Measurements from ENCODE around the gene NTM. TPM values are rescaled to one million over a fixed set of nuclear protein-coding genes. Genes with fewer than 3 reads are reported as not detected.

The NTM gene
- total RNA-seq, 1 donor = not detected

DNA sequence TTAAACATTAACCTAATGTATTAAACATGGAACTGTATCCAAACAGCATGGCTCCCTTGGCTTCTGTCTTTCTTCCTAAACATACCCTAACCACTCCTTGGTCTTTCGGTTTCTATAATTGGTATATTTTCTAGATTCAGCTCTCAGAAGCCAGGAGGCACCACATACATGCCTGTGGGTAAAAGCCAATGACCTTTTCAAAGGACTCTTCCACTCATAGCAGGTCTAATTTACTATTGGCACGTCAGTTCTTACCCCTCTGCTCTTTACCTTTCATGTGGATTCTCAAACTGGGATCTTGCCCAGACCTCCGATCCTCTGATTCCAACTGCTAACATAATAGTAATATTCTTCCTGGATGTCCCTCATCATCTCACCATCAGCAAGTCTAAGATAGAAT is 835.1 kb downstream of the NTM start:
- DNase-seq (ENCODE audit: low read depth in 2 of 3, low spot score in 2 of 3) = no peak

DNA sequence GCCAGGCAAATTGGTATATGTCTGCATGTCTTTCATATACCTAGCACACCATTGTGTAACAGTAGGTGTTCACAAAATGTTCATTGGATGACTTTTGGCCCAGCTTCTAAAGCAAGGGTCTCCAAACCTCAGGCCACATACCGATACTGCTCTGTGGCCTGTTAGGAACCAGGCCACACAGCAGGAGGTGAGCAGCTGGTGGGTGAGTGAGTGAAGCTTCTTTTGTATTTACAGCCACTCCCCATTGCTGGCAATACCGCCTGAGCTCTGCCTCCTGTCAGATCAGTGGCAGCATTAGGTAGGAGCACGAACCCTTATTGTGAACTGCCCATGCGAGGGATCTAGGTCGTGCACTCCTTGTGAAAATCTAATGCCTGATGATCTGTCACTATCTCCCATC is 836.6 kb downstream of the NTM start:
- no peak for DNase-seq (ENCODE audit: low read depth in 2 of 3, low spot score in 2 of 3)

DNA sequence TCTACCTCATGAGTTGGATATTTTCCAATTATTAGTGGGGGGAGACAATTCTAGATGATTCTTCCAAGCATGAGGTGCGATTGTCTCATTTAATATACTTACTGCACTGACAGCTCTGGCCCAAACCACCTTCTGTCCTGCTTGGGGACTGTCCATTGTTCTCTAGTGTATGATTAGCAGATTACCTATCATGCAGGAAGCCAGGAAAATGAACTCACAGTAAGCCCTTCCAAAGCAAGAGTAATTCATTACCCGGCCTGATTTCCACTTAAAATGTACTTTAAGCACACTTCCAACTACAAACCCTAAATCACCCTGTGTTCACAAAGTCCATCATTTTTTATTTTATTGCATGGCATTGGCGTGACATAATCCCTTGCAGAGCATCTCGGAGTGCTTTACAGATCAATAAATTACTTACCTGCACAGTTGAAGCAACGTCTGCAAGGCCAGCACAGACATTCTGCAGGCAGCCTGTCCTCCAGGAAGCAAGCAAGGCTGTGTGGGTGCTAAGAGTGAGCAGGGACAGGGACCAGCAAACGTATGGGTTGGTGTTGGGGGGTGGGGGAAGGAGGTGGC is 838.2 kb downstream of the NTM start:
- DNase-seq (ENCODE audit: low read depth in 2 of 3, low spot score in 2 of 3) = no peak

DNA sequence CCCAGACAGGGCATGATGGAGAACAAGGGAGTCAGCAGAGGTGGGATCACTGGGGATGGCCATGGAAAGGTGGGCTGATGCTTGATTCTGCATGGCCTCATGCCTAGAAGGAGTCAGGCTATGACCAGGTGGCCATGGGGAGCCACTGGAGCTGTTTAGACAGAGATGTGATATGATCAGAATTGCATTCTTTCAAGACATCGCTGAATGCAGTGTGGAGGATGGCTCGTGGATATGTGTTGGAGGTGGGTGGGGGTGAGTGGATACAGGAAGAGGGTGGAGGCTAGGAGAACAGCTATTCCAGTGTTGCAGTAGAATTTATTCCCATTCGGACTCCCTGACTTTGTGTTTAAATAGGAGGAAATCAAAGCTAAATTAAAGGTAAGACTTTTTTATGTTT is 841.1 kb downstream of the NTM start:
- no peak for DNase-seq (ENCODE audit: low read depth in 2 of 3, low spot score in 2 of 3)

DNA sequence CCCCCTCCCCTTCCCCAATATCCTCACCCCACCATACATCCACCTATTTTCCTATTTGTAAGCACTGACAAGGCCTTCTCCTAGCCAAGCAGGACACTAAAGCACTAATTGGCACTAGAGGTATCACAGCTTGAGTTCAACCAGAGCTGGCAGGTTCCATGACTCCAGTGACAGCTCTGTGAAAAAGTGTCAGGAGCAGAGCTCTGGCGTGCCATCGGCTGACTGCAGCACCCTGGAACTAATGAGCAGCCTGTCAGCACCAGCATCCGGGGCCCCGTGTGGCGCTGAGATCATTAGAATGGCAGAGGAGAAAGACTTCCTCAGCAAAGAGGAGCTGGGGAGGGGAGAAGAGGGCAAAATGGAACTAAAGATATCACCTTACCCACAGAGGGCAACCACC is 847.4 kb downstream of the NTM start:
- DNase-seq (ENCODE audit: low read depth in 2 of 3, low spot score in 2 of 3) = no peak

DNA sequence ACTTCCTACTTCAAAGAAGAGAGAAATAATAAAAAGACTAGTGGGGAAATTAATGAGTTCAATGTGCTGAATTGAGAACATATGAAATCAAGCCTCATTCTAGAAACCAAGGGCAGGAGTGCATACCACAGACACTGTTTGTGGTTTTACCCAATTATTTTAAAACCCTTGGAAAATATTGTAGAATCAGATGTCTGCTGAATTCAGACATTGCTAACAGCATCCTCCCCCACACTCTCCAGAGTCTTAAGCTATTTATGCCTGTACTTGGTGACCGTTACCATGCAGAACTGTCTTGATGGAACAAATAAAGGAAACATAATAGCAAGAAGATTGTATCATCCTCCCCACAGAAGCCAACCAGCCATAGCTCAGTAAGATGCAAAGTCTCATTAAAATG is 850.1 kb downstream of the NTM start:
- DNase-seq (ENCODE audit: low read depth in 2 of 3, low spot score in 2 of 3) = no peak

DNA sequence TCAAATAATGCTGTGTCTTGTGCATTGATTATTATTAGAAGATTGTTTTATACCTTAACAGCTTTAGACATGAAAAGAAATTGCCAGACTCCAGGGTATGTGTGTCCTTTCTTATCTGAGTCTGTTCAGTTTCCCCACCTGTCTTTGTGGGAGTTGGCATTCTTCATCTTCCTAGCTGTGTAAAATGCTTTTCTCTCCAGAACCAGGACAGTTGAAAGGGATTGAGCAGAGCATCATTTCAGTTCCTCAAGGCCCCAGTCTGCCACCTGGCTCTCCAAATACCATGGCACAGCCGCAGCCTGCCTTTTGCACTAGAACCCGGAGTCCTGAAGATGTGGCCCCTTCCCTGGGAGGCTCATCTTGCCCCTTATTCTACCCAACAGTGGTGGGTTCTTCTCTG is 851.9 kb downstream of the NTM start:
- DNase-seq (ENCODE audit: low read depth in 2 of 3, low spot score in 2 of 3) = no peak

DNA sequence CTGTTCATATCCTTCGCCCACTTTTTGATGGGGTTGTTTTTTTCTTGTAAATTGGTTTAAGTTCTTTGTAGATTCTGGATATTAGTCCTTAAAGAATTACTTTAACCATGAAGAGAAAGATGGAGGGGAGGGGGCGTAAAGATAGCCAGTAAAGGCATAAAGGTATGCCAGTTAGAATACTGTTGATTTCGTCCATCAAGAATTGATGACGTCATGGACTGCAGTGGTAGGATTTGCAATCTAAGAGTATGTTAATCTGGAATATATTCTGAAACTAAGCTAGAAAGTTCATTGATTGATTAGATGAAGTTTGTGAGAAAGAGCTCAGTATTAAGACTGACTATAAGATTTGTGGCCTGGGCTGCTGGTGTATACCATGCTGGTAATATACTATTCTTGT is 856.1 kb downstream of the NTM start:
- DNase-seq (ENCODE audit: low read depth in 2 of 3, low spot score in 2 of 3) = no peak

DNA sequence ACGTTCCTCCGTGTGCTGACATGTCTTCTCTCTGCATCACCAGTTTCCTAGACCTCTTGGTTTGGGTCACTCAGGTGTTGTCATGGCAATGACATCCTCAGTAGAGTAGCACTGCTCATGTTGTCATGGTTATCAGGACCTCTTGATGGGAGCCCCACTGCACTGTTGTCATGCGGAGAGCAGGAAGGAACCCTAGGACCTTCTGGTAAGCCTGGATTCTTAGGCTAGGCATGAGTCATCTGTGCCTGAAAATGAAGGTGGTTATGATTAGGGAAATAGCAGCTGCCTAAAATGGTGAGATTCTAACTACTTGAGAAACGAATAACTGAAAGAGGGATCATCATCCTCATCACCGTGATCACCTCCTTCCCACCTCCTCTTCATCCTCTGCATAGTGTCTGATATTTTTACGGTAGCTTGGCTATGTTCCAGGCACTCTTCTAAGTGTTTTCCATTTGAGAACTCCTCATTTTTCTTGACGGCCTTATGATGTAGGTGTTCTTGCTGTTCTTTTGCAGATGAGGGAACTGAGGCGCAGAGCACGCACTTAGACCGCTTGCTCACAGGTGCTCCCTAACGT is 858.4 kb downstream of the NTM start:
- no peak for DNase-seq (ENCODE audit: low read depth in 2 of 3, low spot score in 2 of 3)

DNA sequence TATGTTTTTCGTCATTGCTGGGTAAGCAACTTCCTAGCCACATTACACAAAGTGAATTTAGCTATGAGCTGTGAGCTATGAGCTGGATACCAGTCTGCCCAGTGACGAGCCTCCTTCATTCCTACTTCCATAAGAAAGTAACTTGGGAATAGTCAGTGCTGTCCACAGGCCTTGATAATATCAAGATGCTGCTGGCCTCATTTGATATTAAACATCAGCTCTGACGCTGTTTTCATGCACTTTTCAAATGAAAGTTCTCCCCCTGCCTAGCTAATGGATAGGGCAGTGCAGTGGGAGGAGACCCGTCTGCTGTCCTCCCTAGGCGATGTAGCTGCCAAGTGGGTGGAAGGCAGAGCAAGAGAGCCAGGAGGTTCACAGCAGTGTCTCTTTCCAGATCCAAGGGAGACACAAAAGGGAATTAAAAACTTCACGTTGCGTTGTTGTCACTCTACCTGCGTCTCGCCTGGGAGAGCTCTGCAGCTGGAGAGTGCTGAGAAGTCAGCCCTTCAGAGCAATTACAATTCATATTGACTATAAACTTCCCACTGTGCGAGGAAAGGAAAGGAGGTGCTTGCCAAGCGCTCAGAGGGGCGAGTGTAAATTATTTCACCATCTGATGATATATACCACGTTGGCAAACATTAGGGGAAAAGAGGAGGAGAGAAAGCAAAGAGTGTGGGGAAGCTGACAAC is 861.4 kb downstream of the NTM start:
- no peak for DNase-seq (ENCODE audit: low read depth in 2 of 3, low spot score in 2 of 3)

DNA sequence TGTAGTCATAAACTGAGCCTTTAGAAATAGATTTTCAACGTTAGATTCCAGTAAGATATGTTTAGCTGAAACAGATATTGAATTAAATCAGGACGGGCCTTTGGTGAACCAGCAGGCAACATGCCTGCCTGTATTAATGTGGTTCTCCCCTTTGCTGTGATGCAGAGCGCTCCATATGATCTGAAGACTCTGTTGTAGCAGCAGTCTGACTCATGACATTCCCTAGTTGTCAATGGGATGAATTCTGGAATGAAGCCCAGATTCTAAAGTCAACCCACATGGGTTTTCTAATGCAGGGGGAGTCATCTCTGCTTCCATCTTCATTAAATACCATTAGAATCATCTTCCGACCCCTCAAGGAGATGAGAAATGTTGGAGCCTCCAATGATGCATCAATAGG is 864.5 kb downstream of the NTM start:
- DNase-seq (ENCODE audit: low read depth in 2 of 3, low spot score in 2 of 3) = no peak

DNA sequence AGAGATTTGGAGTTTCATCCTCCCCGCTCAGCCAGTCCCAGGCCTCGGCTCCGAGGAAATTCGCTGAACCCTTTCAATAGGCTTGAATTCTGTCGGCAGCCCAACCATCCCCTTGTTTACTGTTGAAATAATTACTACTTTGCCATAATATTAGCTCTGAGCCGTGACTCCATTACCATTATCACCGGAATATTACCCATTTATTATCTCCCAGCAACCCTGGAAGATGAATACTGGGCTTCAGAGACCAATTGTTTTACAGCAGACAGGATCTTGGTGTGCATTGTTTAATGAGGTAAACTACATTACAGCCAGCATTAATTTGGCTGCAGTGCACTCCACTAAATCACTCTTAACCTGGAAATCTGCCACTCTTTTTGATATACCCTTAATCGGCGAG is 867.4 kb downstream of the NTM start:
- no peak for DNase-seq (ENCODE audit: low read depth in 2 of 3, low spot score in 2 of 3)

DNA sequence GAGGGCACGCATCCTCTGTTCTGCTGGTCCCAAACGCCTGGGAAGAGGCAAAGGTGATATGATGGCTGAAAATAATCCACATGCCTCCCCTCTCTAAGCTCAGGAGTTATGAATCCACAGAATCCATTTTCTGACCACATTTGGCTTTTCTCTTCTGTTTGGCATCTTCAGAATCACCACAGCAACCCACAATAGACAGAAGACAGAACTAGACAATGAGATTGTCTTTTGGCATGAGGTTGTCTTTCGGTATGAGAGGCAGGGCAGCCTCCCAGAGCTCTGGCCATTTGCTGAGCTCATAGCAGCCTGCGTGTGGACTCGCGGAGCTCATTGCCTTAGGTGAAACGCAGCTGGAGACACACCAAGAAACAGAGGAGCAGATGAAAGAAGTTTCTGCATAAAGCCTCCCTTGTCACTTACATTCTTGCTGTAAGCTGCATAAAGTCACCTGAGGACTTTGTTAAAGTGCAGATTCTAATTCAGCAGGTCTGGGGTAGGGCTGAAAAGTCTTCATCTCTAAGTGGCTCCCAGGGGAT is 868.0 kb downstream of the NTM start:
- DNase-seq (ENCODE audit: low read depth in 2 of 3, low spot score in 2 of 3) = no peak

DNA sequence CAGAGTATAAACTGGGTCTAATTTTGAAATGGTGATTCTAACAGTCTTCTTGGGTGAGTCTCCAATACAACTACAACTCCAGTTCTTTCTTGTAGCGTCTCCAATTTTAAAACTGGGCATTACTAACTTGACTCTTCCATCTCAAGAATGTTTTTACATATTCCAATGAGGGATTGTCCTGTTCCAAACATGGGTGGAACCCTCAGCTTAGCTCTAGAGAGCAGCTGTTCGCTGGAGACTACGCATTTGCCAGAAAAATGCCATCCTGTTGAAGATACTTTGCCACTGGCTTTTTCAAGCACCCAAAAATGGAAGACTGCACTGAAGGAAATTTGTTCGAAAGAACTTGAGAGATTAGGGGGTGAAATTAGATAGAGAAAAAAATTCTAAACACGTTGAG is 870.0 kb downstream of the NTM start:
- no peak for DNase-seq (ENCODE audit: low read depth in 2 of 3, low spot score in 2 of 3)

DNA sequence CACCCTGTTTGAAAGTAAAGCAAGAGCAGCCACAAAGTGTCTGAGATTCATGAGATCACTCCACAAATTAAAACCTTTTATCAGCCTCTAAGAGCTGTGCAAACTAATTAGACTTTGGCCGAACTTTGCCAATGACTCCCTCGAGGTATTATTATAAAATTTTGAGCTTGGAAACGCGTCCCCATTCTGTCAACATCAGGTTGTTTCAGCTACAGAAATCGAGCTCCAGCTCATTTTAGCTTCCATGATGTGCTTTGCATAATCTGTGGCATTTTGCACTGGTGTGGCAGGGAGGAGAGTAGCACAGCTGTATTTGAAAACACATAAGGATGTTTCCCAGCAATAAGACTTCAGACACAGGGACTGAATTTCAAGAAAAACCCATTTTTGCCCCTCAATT is 872.2 kb downstream of the NTM start:
- no peak for DNase-seq (ENCODE audit: low read depth in 2 of 3, low spot score in 2 of 3)

DNA sequence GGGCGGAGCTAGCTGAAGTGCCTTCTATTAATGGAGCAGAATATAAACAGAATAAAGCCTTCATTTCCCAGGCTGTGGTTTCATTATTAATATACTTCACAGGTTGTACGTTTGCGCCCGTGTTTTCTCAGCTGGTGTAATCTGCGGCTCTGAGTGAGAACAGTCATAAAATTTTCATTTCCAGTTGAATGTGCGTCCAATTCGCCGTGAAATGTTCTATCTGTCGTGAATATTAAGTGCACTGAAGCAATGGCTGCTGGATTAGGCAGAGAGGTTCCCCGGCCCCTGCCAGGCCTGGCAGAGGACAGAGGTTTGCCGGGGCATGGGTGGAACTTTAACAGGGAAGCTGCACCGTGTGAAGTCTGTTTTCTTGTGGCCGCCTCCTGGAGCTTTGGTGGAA is 874.4 kb downstream of the NTM start:
- DNase-seq (ENCODE audit: low read depth in 2 of 3, low spot score in 2 of 3) = no peak

DNA sequence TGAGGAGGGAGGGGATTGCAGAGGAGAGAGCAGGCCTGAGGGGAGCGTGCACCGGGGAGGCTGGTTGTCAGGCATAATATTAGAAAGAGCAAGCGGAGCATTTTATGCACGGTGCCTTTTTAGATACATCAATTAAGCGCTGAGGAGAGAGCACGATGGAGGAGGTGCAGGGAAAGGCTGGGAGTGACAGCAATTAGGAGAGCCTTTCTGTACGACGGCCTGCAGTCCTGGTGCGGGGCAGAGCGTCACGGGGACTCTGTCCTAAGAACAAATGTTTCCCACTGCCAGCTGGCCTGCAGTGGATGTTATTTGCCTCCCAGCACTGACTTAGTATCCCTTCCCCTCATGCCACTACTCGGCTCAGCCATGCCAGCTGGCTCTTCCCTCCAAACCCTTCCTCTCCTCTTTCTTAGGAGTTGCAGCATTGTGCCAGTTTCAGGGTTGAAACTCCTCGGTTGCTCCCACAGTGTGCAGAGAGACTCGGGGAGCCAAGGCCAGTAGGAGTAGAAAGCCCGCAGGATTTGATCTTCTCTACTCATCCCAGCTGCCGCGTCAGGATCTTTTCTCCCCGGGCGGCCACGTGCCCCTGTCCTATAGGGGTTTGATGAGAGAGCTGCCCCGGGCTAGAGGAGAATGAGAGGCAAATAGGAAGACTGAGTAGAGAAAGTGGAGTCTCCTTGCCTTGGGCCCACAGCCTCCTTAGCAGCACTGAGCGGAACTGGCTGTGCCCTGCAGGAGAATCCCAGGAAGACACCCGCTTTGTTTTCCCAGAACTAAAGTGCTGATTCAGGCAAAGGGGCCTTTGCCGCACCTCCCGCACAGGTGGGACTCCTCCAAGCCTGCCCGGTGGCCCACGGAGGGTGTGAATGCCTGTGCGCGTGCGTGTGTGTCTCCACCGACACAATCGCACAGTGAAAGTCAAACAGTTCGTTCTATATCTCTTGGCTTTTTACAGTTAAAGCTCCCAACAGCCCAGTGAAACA is 875.3 kb downstream of the NTM start:
- no peak for DNase-seq (ENCODE audit: low read depth in 2 of 3, low spot score in 2 of 3)

DNA sequence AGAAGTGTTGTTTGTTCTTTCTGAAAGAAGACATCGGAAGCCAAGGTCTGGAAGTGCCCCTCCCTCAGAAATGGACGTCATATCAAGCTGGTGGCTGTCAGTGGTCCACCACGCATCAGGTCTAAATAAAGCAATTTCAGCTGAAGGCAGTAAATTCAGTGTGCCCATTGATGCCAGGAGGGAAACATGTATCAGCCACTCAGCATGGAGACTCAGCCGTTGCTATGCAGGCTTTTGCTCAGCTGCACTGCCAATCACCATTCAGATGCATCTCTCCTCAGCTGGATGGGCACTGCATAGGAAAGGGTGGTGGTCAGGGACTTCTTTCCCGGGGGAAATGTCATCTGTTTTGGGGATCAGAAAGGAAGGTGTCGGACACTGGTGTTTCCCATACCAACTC is 878.2 kb downstream of the NTM start:
- no peak for DNase-seq (ENCODE audit: low read depth in 2 of 3, low spot score in 2 of 3)

DNA sequence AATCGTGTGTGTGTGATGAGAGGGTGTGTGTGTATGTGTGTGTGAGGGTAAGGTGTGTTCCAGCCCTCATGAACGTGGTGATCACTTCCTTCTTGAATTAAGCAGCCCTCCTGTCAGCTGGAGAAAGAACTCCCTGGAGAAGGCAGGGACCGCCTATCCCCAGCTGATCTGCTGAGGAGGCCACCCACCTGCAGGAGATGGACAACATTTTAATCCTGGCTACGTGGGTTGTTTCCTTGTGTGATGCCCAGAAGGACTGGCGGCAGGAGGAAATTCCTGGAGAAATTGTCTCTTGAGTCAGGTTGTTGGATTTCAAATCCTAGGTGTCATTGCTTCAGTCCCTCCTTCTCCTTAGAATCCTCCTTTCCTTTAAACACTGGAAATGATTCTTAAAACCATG is 878.8 kb downstream of the NTM start:
- no peak for DNase-seq (ENCODE audit: low read depth in 2 of 3, low spot score in 2 of 3)

DNA sequence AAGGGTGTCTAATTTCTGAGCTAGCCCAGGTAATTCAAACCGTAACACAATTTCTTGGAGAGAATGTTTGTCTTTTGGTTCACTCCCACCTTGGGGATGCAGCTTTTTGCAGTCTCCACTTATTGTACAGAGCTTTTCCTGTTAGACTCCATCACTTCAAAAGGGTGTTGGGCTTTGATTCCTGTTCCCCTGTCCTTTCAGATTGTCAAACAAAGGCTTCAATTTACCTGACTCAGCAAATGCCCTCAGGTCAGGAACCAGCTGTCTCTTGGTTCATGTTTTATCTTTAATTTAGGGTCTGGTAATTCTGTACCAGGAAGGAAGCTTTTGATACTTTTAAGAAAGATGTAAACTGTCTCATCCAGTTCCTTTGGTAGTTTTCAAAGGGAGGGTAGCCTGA is 880.6 kb downstream of the NTM start:
- DNase-seq (ENCODE audit: low read depth in 2 of 3, low spot score in 2 of 3) = no peak

Data from hematopoietic multipotent progenitor cell (in vitro differentiated cells).